ENCODE measurements around the gene CDH23.

CDH23 gene

GRCh38 chr10:71749396-71749795 lies 352.7 kb downstream of the CDH23 start:
- no peak overlapping the region for H3K27ac ChIP-seq
- TF ChIP-seq CTCF (conservative IDR thresholded peaks at IDR 0.05) = no peak

- H3K27ac ChIP-seq = no peak overlapping the region
- no peak for TF ChIP-seq CTCF (conservative IDR thresholded peaks at IDR 0.05)
Observed at GRCh38 chr10:71750124-71750841, 353.6 kb downstream of the CDH23 start.

GRCh38 chr10:71750986-71751385 lies 354.3 kb downstream of the CDH23 start:
- H3K27ac ChIP-seq = no peak overlapping the region
- no peak for TF ChIP-seq CTCF (conservative IDR thresholded peaks at IDR 0.05)

- no peak for TF ChIP-seq CTCF (conservative IDR thresholded peaks at IDR 0.05)
- no peak overlapping the region for H3K27ac ChIP-seq
Observed at GRCh38 chr10:71751515-71752224, 354.9 kb downstream of the CDH23 start.

- no peak overlapping the region for H3K27ac ChIP-seq
Observed at GRCh38 chr10:71752391-71753090, 355.8 kb downstream of the CDH23 start.

GRCh38 chr10:71753091-71753959 lies 356.6 kb downstream of the CDH23 start:
- TF ChIP-seq CTCF (conservative IDR thresholded peaks at IDR 0.05) = no peak
- no peak overlapping the region for H3K27ac ChIP-seq

More at GRCh38 chr10:71752391-71753090, 355.8 kb downstream of the CDH23 start:
- TF ChIP-seq CTCF (conservative IDR thresholded peaks at IDR 0.05) = no peak

Data from VCaP (cell line).